HG02943 (cell line): Measurements from ENCODE around the gene ATP1B2.
"Not testable (repeated sequence)": the region's sequence is repeated elsewhere in the genome, so short reads cannot be mapped to it uniquely, and the experiment has no call there.

Experiments
- ATAC-seq: cut with Tn5 transposase; IDR thresholded peaks from one replicate; pipeline ENCODE4 v1.9.1; 2021; ENCODE audit warnings: mild to moderate bottlenecking, low read depth, moderate library complexity; ENCODE audit not compliant: unreplicated experiment

The ATP1B2 gene

DNA sequence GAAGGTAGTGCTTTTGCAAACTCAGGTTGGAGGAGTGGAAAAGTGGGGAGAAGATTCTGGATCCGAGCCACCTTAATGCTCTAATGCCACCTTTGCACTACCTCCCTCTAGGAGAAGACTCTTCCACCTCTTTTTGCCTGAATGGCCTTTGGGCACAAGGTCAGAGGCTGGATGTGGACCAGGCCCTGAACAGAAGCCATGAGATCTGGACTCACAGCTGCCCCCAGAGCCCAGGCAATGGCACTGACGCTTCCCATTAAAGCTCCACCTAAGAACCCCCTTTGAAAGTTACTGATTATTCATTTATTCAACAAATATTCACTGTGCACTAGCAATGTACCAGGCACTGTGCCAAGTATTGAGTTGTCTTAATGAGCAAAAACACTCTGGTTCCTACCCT is 17.6 kb upstream of the ATP1B2 start:
- ATAC-seq, result no peak

GRCh38 chr17:7634384-7634783 is 16.3 kb upstream of the ATP1B2 start:
- no peak for ATAC-seq

GRCh38 chr17:7636163-7636562 is 14.6 kb upstream of the ATP1B2 start:
- no peak for ATAC-seq

DNA sequence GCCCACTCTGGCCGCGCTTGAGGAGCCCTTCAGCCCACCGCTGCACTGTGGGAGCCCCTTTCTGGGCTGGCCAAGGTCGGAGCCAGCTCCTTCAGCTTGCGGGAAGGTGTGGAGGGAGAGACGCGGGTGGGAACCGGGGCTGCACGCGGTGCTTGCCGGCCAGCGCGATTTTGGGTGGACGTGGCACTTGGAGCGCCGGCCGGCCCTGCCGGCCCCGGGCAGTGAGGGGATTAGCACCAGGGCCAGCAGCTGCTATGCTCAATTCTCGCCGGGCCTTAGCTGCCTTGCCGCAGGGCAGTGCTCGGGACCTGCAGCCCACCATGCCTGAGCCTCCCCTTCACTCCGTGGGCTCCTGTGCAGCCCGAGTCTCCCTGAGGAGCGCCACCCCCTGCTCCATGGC is 9.9 kb upstream of the ATP1B2 start:
- ATAC-seq, result no peak

DNA sequence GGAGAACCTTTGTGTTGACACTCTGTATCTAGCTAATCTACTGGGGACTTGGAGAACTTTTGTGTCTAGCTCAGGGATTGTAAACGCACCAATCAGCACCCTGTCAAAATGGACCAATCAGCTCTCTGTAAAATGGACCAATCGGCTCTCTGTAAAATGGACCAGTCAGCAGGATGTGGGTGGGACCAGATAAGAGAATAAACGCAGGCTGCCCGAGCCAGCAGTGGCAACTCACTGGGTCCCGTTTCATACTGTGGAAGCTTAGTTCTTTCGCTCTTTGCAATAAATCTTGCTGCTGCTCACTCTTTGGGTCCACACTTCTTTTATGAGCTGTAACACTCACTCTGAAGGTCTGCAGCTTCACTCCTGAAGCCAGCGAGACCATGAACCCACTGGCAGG is 9.1 kb upstream of the ATP1B2 start:
- not testable (repeated sequence) for ATAC-seq

DNA sequence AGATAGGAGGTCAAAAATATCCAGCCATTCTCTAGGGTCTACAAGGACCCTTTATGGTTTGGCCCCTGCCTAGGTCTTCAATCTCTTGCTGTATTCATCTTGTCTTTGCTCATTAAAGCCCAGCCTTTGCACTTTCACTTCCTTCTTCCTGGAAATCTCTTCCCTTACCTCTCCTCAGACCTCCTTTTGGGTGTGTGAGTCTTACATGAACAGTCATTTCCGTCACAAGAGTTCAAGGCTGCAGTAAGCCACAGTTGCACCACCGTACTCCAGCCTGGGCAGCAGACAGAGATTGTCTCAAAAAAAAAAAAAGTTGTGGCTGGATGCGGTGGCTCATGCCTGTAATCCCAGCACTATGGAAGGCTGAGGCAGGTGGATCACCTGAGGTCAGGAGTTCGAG is 6.0 kb upstream of the ATP1B2 start:
- ATAC-seq, result no peak

- no peak for ATAC-seq
Measured at GRCh38 chr17:7646457-7646856, 4.3 kb upstream of the ATP1B2 start.

DNA sequence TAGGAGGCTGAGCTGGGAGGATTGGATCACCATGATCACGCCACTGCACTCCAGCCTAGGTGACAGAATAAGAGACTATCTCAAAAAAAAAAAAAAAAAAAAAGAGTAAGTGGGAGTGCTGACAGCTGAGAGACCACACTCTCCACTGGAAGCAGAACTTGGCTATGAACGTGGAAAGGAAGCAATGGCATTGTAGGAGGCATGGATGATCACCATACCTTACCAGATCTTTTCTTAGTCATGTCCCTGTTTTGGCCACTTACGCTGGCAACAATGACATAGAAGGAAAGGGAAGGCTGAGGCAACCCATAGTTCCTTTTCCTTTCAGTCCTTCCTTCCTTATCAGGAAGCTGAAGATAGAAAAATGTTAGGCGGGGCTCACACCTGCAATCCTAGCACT is 3.7 kb upstream of the ATP1B2 start:
- no peak for ATAC-seq

DNA sequence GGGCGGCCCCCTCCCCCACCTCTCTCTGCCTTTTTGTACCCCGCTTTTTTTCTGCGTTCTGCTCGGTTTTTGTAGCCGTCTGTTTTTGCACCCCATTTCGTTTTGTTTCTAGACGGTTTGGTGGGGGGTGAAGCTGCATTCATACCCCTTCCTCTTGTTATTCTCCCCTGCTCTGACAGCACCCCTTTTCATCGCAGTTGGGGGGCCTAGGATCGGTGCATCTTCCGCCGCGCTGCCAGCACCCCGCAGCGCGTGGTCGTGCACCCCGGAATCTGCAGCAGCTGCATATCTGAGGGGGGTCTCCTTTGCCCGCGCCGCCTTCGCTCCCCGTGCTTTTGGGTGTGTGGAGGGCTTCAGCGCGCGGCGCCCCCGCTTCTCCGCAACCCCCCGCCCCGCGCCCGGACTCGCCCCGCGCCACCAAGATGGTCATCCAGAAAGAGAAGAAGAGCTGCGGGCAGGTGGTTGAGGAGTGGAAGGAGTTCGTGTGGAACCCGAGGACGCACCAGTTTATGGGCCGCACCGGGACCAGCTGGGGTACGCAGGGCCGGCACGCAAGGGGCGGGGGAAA is 455 bp downstream of the ATP1B2 start:
- ATAC-seq, result no peak

- no peak for ATAC-seq
Measured at GRCh38 chr17:7651665-7652387, 1.1 kb downstream of the ATP1B2 start.

GRCh38 chr17:7652388-7653356 is 1.9 kb downstream of the ATP1B2 start:
- no peak for ATAC-seq

DNA sequence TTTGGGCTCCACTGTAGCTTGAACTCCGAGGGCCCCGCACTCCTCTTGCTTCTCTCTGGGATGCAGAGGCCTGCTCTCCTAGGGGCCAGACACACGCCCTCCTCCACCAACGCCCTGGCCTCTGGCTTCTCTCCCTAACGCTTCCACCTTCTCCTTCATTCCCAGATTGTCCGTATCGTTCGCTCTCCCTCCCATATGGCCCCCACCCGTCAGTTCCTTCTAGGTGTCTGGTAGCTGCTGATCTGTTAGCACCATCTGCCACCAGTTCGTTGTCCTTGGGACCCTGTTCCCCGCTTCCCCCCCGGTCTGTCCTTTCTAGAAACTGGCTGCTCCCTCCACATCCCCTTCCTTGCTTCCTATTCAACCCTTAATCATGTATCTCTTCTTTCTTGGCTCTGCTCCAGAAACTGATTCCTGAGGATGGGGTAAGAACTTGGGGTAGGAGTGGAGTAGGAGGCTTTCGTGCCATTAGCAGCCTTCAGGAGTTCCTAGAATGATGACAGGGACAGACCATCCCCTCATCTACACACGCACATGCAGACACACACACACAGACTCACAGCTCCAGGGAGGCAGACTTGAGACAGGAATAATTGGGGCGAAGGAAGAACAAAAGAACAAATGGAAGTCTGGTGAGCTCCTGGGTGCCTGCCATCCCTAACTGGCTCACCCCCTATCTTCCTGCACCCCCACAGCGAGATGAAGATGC is 4.3 kb downstream of the ATP1B2 start:
- no peak for ATAC-seq

DNA sequence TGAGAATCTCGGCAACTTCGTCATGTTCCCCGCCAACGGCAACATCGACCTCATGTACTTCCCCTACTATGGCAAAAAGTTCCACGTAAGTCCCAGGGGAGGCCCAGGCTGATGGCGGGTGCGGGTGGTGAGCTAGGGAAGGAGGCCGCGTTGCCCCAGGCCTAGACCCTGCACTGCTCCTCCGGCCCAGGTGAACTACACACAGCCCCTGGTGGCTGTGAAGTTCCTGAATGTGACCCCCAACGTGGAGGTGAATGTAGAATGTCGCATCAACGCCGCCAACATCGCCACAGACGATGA is 4.8 kb downstream of the ATP1B2 start:
- no peak for ATAC-seq

- no peak for ATAC-seq
Measured at GRCh38 chr17:7656958-7657609, 6.4 kb downstream of the ATP1B2 start.

DNA sequence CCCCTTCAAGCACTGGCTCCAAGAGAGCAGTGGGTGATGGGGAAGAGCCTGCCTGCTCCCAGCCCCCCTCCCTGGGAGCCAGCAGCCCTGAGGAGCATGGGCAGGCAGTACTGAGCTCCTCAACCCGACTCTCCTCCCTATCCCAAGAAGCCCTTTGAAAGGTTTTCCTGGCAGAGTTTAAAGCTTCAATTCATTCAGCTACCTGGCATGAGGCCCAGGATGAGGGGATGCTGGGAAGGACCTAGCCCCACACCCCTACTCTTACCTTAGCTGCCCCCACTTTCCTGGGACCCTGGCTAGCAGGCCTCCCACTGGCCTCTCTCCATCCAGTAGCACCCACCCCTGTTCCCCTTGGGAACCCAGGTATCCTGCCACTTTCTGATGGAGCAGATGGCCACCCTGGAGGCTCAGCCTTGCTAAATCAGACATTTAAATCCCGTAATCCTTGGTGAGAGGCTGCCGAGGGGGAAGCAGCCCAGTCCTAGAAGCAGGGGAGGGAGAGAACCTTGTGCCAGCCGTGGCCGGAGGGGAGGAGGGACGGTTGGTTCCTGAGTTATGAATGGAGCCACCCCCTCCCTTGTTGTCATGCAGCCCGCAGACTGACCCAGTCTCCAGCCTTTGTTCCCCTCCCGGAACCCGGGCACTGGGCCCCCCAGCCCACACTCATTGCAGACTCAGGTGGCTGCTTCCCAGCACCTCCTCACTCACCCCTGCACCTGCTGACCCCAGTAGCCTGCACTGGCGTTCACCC is 17.1 kb downstream of the ATP1B2 start:
- no peak for ATAC-seq

- no peak for ATAC-seq
Measured at GRCh38 chr17:7668482-7668881, 17.8 kb downstream of the ATP1B2 start.

- no peak for ATAC-seq
Measured at GRCh38 chr17:7673239-7673638, 22.5 kb downstream of the ATP1B2 start.

DNA sequence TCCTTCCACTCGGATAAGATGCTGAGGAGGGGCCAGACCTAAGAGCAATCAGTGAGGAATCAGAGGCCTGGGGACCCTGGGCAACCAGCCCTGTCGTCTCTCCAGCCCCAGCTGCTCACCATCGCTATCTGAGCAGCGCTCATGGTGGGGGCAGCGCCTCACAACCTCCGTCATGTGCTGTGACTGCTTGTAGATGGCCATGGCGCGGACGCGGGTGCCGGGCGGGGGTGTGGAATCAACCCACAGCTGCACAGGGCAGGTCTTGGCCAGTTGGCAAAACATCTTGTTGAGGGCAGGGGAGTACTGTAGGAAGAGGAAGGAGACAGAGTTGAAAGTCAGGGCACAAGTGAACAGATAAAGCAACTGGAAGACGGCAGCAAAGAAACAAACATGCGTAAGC is 24.2 kb downstream of the ATP1B2 start:
- ATAC-seq, result no peak

GRCh38 chr17:7676533-7676932 is 25.8 kb downstream of the ATP1B2 start:
- no peak for ATAC-seq
